ENCODE measurements around the gene SIX3.

DNA sequence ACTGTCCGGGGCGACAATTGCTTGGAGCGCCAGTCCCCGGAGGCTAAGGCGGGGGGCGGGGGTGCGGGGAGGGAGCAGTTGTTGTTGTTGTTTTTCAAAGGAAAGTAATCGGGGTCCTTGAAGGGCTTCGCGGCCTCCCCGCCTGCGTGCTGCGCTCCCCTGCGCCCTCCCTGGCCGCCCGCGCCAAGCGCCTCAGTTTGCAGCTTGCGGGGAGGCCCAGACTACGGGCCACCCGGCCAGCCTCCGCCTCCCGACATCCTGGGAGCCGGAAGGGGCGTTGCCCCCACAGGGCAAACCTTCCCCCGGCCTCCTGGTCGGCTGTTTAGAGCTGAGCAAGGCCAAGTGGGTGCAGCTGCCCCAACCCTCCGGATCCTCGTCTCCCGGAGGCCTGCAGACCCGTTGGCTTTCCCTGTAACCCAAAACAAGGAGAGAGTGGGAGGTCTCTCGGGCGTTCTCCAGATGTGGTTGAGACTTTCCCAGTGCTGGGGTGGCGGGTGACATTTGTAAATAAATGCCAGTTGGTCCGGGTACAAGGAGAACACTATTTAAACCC, 3.7 kb upstream of the SIX3 start:
- TF ChIP-seq, protein P1, sequence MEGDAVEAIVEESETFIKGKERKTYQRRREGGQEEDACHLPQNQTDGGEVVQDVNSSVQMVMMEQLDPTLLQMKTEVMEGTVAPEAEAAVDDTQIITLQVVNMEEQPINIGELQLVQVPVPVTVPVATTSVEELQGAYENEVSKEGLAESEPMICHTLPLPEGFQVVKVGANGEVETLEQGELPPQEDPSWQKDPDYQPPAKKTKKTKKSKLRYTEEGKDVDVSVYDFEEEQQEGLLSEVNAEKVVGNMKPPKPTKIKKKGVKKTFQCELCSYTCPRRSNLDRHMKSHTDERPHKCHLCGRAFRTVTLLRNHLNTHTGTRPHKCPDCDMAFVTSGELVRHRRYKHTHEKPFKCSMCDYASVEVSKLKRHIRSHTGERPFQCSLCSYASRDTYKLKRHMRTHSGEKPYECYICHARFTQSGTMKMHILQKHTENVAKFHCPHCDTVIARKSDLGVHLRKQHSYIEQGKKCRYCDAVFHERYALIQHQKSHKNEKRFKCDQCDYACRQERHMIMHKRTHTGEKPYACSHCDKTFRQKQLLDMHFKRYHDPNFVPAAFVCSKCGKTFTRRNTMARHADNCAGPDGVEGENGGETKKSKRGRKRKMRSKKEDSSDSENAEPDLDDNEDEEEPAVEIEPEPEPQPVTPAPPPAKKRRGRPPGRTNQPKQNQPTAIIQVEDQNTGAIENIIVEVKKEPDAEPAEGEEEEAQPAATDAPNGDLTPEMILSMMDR (IDR thresholded peaks at IDR 0.05) = no peak
- TF ChIP-seq POLR2A (IDR thresholded peaks at IDR 0.05) = peak in 1 of 3 donors; percentile 9

Measured in body of pancreas (tissue), 4 donors.